DLD1 (cell line): ENCODE data around the gene KRT75.
"Not testable (repeated sequence)": the region's sequence is repeated elsewhere in the genome, so short reads cannot be mapped to it uniquely, and the experiment has no call there.

ENCODE experiments used
- in situ Hi-C: cut with HindIII; loops from 2 replicates; pipeline ENCODE4 v1.10.0; 2017; ENCODE audit warnings: low sequenced_read_pairs

KRT75 gene

GRCh38 chr12:52418576-52419110 is 15.5 kb downstream of the KRT75 start:
- in situ Hi-C loops: no loop called here

GRCh38 chr12:52417740-52418139 is 16.4 kb downstream of the KRT75 start:
- in situ Hi-C loops: no loop called here

GRCh38 chr12:52416795-52417194 is 17.4 kb downstream of the KRT75 start:
- in situ Hi-C loops: no loop called here

GRCh38 chr12:52415870-52416750 is 18.1 kb downstream of the KRT75 start:
- in situ Hi-C loops: no loop called here

GRCh38 chr12:52414936-52415335 is 19.2 kb downstream of the KRT75 start:
- in situ Hi-C loops: no loop called here

- in situ Hi-C loops: no loop called here
Measured at GRCh38 chr12:52413782-52414345, 20.3 kb downstream of the KRT75 start.

GRCh38 chr12:52413202-52413601 is 21.0 kb downstream of the KRT75 start:
- in situ Hi-C loops: no loop called here

GRCh38 chr12:52411815-52412214 is 22.4 kb downstream of the KRT75 start:
- in situ Hi-C loops: no loop called here

GRCh38 chr12:52410589-52411248 is 23.5 kb downstream of the KRT75 start:
- in situ Hi-C loops: not testable (repeated sequence)

- in situ Hi-C loops: no loop called here
Measured at GRCh38 chr12:52407918-52408317, 26.3 kb downstream of the KRT75 start.

- in situ Hi-C loops: no loop called here
Measured at GRCh38 chr12:52405922-52406385, 28.2 kb downstream of the KRT75 start, which contains the start of gene KRT82. KRT82 (minus strand) TSS chr12:52406335; CDS start chr12:52406277, 58 bp downstream.

- in situ Hi-C loops: loop anchor here (5.0 kb wide), 1 partner anchor 38 kb away; the partner anchor contains the start of gene KRT85
Measured at GRCh38 chr12:52404951-52405350, 29.2 kb downstream of the KRT75 start.

- in situ Hi-C loops: loop anchor here (5.0 kb wide), 1 partner anchor 36 kb away; the partner anchor contains the start of gene KRT85
Measured at GRCh38 chr12:52403561-52403960, 30.6 kb downstream of the KRT75 start.

GRCh38 chr12:52402873-52403540 is 31.2 kb downstream of the KRT75 start:
- in situ Hi-C loops: loop anchor here (5.0 kb wide), 1 partner anchor 36 kb away; the partner anchor contains the start of gene KRT85

GRCh38 chr12:52402377-52402776 is 31.8 kb downstream of the KRT75 start:
- in situ Hi-C loops: loop anchor here (5.0 kb wide), 1 partner anchor 35 kb away; the partner anchor contains the start of gene KRT85

- in situ Hi-C loops: loop anchor here (5.0 kb wide), 1 partner anchor 35 kb away; the partner anchor contains the start of gene KRT85
Measured at GRCh38 chr12:52401926-52402325, 32.2 kb downstream of the KRT75 start.

- in situ Hi-C loops: loop anchor here (5.0 kb wide), 1 partner anchor 34 kb away; the partner anchor contains the start of gene KRT85
Measured at GRCh38 chr12:52401526-52401925, 32.6 kb downstream of the KRT75 start.

- in situ Hi-C loops: loop anchor here (5.0 kb wide), 1 partner anchor 34 kb away; the partner anchor contains the start of gene KRT85
Measured at GRCh38 chr12:52400906-52401305, 33.3 kb downstream of the KRT75 start.

- in situ Hi-C loops: loop anchor here (5.0 to 25.0 kb wide), 2 partner anchors 32 to 463 kb away; partner anchors contain the start of gene KRT85
Measured at GRCh38 chr12:52399756-52400155, 34.4 kb downstream of the KRT75 start.

- in situ Hi-C loops: loop anchor here (25.0 kb wide), 1 partner anchor 464 kb away; no protein-coding TSS in a partner anchor
Measured at GRCh38 chr12:52398176-52398575, 36.0 kb downstream of the KRT75 start.
